ENCODE results near the gene METTL24.

The METTL24 gene

DNA sequence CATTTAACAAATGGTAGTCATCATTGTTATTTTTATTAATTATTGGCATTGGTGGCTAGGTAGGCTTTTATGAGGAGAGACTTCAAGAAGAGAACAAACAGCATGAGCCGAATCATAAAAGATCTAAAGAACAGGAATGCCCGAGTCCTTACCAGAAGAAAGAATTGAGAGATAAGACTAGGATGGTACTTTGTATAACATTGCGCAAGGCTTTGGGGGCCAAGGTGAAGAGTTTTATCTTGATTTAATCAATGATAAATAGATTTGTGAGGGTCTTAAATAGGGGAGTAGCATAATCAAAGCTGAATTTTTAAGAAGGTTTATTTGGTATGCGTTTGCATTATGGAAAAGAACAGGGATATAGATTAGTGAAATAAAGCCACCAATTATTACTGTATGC, 162.5 kb downstream of the METTL24 start:
- no peak for DNase-seq (ENCODE audit: low read depth in 3 of 3)

All from stimulated activated CD4-positive, alpha-beta T cell treated with anti-CD3 and anti-CD28 coated beads, TNF-alpha, amount 100 ng/mL, for 4 hours (primary cell).